ENCODE data around the gene TC2N.

The TC2N gene

DNA sequence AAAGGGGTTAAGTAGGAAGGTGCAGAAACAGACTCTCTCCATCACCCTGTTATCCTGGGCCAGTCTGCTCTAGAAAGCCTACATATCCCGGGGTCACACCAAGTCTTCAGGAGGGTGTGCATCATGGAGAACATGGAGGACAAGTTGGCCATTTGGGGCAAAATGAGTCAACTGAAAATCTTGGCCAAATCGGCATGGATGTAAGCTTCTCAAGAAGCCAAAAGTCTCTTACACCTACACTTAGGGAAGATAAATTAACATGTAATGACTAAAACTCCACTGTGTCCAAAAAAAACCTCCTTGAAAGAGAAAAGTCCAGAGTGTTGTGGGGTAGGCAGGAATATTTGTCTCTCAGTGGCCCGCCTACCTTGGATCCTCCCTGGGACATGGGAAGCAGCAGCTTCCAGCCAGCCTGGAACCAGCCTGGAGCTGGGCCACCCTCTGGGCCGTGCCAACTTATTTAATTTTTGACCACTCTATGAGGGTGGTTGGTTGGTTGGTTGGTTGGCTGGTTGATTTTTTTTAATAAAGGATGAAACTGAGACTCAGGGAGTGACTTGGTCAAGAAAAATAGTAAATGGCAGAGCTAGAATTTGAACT is 17.9 kb upstream of the TC2N start:
- TF ChIP-seq, protein P1, sequence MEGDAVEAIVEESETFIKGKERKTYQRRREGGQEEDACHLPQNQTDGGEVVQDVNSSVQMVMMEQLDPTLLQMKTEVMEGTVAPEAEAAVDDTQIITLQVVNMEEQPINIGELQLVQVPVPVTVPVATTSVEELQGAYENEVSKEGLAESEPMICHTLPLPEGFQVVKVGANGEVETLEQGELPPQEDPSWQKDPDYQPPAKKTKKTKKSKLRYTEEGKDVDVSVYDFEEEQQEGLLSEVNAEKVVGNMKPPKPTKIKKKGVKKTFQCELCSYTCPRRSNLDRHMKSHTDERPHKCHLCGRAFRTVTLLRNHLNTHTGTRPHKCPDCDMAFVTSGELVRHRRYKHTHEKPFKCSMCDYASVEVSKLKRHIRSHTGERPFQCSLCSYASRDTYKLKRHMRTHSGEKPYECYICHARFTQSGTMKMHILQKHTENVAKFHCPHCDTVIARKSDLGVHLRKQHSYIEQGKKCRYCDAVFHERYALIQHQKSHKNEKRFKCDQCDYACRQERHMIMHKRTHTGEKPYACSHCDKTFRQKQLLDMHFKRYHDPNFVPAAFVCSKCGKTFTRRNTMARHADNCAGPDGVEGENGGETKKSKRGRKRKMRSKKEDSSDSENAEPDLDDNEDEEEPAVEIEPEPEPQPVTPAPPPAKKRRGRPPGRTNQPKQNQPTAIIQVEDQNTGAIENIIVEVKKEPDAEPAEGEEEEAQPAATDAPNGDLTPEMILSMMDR (IDR thresholded peaks at IDR 0.05; ENCODE audit: control insufficient read depth, insufficient read depth, low read depth, low read length, missing control alignments) = no peak
- H3K4me3 ChIP-seq (ENCODE audit: control insufficient read depth, low read depth, low read length) = no peak overlapping the region
- no peak for DNase-seq (ENCODE audit: low read depth)

DNA sequence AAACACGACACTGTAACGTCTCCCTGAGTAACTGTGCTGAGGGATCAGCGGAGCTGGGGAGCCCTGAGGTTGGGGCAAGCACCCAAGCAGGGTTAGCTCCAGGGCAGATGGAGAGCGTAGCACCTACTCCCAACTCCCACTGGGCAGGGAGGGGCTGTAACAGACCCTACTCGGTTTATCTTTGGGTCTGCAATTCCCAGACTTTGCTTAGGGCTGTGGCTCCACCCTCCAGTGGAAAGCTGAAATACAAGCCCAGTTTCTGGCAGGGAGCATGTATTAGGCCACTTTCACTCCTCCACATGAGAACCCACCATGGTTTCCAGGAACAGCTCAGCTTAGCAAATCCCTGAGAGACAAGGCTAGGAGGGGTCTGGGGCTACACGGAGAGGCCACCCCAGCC is 17.3 kb upstream of the TC2N start:
- DNase-seq (ENCODE audit: low read depth) = no peak
- H3K4me3 ChIP-seq (ENCODE audit: control insufficient read depth, low read depth, low read length) = no peak overlapping the region
- TF ChIP-seq, protein P1 (IDR thresholded peaks at IDR 0.05; ENCODE audit: control insufficient read depth, insufficient read depth, low read depth, low read length, missing control alignments) = no peak

DNA sequence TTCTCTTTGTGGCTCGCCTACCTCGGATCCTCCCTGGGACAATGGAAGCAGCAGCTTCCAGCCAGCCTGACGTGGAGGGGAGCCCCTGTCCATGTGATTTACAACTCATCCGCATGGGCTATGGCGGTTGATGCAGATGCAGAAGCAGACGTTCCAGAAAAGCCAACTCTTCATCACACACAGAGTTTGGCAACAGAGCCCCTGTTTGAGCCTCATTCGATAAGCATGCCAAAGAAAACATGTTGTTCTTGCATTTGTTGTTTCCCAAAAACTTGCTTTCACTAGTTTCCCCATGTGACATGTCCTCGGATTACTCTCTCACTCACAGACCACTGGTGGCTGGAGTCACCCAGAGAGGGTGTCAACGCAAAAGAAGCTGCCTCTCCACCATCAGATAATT is 16.4 kb upstream of the TC2N start:
- DNase-seq (ENCODE audit: low read depth) = no peak
- TF ChIP-seq, protein P1 (IDR thresholded peaks at IDR 0.05; ENCODE audit: control insufficient read depth, insufficient read depth, low read depth, low read length, missing control alignments) = no peak
- H3K4me3 ChIP-seq (ENCODE audit: control insufficient read depth, low read depth, low read length) = no peak overlapping the region

DNA sequence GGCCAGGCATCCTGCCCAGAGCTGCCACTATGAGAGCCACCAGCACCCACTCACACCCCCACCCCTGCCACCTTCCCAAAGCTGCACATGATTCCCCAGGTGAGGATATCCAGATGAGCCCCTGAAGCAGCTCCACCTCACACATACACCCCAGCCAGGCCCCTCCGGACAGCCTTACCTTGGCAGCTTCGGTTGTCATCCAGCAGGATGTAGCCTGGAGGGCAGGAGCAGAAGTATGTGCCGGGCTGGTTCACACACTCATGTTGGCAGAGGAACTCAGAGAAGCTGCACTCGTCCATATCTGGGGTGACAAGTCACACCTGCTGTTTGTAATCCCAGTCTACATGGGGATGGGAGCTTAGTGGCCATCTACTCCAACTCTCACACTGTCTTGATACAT is 15.4 kb upstream of the TC2N start:
- DNase-seq (ENCODE audit: low read depth) = no peak
- H3K4me3 ChIP-seq (ENCODE audit: control insufficient read depth, low read depth, low read length) = no peak overlapping the region
- TF ChIP-seq, protein P1 (IDR thresholded peaks at IDR 0.05; ENCODE audit: control insufficient read depth, insufficient read depth, low read depth, low read length, missing control alignments) = no peak

DNA sequence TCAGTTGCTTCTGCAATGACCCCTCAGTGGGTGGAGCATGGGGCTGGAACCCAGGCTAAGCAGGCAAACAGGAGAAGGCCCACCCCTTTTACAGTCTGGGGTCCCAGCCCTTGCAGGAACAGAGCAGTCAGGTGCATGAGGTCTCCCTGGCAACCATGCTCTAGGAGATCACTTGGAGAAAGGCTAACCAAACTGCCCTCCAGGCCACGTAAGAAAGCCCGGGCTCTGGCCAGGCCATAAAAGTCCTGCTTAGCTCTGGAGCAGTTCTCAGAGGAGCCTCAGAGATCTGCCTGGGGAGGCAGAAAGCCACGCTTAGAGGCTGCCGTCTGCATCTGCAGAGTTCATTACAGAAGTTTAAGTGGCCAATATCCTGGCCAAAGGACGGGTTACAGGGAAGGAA is 15.0 kb upstream of the TC2N start:
- H3K4me3 ChIP-seq (ENCODE audit: control insufficient read depth, low read depth, low read length) = no peak overlapping the region
- TF ChIP-seq, protein P1 (IDR thresholded peaks at IDR 0.05; ENCODE audit: control insufficient read depth, insufficient read depth, low read depth, low read length, missing control alignments) = no peak
- DNase-seq (ENCODE audit: low read depth) = no peak

DNA sequence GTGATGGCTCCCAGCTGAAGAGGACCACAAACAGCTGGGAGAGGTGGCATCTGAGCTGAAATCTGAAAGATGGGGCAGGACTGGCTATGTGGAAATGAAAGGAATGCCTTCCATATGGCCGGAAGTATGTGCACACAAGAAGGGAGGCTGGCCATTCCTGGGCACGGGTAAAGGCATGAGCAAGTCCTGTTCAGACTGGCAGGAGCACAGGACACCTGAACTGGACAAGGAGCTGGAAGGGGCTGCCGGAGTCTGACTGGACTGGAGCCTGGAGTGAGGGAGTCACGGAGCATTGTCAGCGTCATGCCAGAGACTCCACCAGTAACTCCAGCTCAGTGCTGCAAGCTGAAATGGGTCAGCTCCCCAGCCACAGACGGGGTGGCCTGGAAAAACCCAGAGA is 11.9 kb upstream of the TC2N start:
- TF ChIP-seq, protein P1 (IDR thresholded peaks at IDR 0.05; ENCODE audit: control insufficient read depth, insufficient read depth, low read depth, low read length, missing control alignments) = no peak
- no peak for DNase-seq (ENCODE audit: low read depth)
- no peak overlapping the region for H3K4me3 ChIP-seq (ENCODE audit: control insufficient read depth, low read depth, low read length)

DNA sequence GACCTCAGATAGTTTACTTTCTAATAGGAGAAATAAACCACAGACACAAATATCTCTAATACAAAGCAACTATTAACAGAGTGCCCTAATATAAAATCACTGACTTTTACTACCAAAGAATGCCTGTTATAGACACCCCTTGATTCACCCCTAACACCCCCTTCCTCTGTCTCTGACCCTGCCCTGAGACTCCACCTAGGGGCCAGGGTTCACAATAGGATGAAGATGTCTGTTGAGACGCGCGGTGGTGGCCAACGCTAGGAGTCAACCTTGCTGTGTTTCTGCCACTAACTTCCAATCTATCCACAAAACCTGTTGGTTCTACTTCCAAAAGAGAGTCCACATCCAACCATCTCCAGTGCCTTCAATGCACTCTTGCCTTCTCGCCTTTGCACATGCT is 10.9 kb upstream of the TC2N start:
- TF ChIP-seq, protein P1 (IDR thresholded peaks at IDR 0.05; ENCODE audit: control insufficient read depth, insufficient read depth, low read depth, low read length, missing control alignments) = no peak
- no peak overlapping the region for H3K4me3 ChIP-seq (ENCODE audit: control insufficient read depth, low read depth, low read length)
- DNase-seq (ENCODE audit: low read depth) = no peak

Data from AG09309 (cell line).